ENCODE data around the gene TRAM2. TPM values are rescaled to one million over a fixed set of nuclear protein-coding genes. Genes with fewer than 3 reads are reported as not detected.
A peak's percentile ranks its signal among the peaks of the same experiment; 100 is the strongest.

TRAM2 gene
- total and polyA plus RNA-seq, 2 of the 8 experiments (the other 6 are each of a cell fraction or from before 2014, with no cell fraction given) = 9.0 to 21.4 TPM

GRCh38 chr6:52590152-52590891 lies 13.5 kb upstream of the TRAM2 start:
- WGBS, 2 experiments (ENCODE audit: extremely low coverage in 1 of 2, insufficient coverage in 1 of 2, insufficient read length in 1 of 2, insufficient replicate concordance in 2 of 2, low coverage in 1 of 2, low lambda C conversion rate in 2 of 2, missing lambda C conversion rate in 1 of 2) = 92% methylated on average over 5 of the region's 5 CpGs; no CpG with 5 or more reads in 1 of the 2 experiments
- Histone ChIP-seq H3K27ac (ENCODE audit: low read depth, low read length) (no peak overlapping the region), H4K5ac (ENCODE audit: insufficient read length, low read depth, low read length) (no peak overlapping the region), H3K4me2 (ENCODE audit: insufficient read depth in 1 of 2, low read depth in 2 of 2, low read length in 2 of 2) (no peak overlapping the region), H4K20me1 (replicated peaks in 1 of 2; ENCODE audit: control insufficient read depth in 1 of 2, insufficient read depth in 2 of 2, low read length in 2 of 2) (no peaks in the 10 kb centered on the region), H3K36me3 (ENCODE audit: control insufficient read depth in 2 of 4, insufficient read depth in 4 of 4, low read length in 3 of 4) (no peaks in the 10 kb centered on the region), H2BK12ac (ENCODE audit: low read depth, low read length) (no peak overlapping the region), H3K79me2 (ENCODE audit: control insufficient read depth in 1 of 2, insufficient read depth in 2 of 2, low read length in 2 of 2) (no peaks in the 10 kb centered on the region), H2BK5ac (ENCODE audit: low read depth, low read length) (no peak overlapping the region), H2BK120ac (replicated peaks; ENCODE audit: low read depth, low read length) (no peak overlapping the region), H3K9me3 (ENCODE audit: insufficient read depth in 2 of 2, low read depth in 1 of 2, low read length in 1 of 2) (no peaks in the 10 kb centered on the region), H3K4me3 (ENCODE audit: extremely low read depth in 1 of 4, insufficient read depth in 2 of 4, low read depth in 3 of 4, low read length in 4 of 4) (no peak overlapping the region), H3K18ac (ENCODE audit: extremely low read depth, low read length) (no peak overlapping the region), H3K14ac (ENCODE audit: insufficient read length) (no peak overlapping the region), H3K23me2 (ENCODE audit: low read depth, low read length) (no peaks in the 10 kb centered on the region), H2BK20ac (ENCODE audit: low read length) (no peak overlapping the region), H3K79me1 (ENCODE audit: low read depth, low read length) (no peaks in the 10 kb centered on the region), H3K9ac (replicated peaks in 1 of 4; ENCODE audit: extremely low read depth in 1 of 4, low read depth in 3 of 4, low read length in 3 of 4) (no peak overlapping the region), H3K4me1 (replicated peaks in 1 of 4; ENCODE audit: control insufficient read depth in 3 of 4, insufficient read depth in 4 of 4, low read length in 3 of 4) (peaks cover 0 to 8% (median under 1%) of the 10 kb centered on the region in 4 experiments; a peak in 3 of 7 replicates), H2AFZ (ENCODE audit: low read length) (no peak overlapping the region), H2AK5ac (ENCODE audit: low read depth, low read length) (no peak overlapping the region), H3K27me3 (replicated peaks in 1 of 4; ENCODE audit: control insufficient read depth in 3 of 4, extremely low read depth in 1 of 4, insufficient read depth in 3 of 4, low read length in 3 of 4) (no peaks in the 10 kb centered on the region), H3K56ac (replicated peaks; ENCODE audit: insufficient read length, low read depth, low read length) (no peak overlapping the region), H4K8ac (ENCODE audit: extremely low read depth, insufficient read depth, low read length) (no peak overlapping the region), H3K4ac (replicated peaks; ENCODE audit: insufficient read length, low read depth, low read length) (no peak overlapping the region), H2BK15ac (ENCODE audit: low read length) (no peak overlapping the region), H3K23ac (ENCODE audit: insufficient read length) (no peak overlapping the region), H4K91ac (replicated peaks; ENCODE audit: insufficient read length, low read length) (no peak overlapping the region)
- DNase-seq (ENCODE audit: low read depth in 1 of 2, low spot score in 2 of 2) (no peak), FAIRE-seq (no peak)
- CTCF ChIA-PET (ENCODE audit: partially characterized antibody) = interaction anchor here (0.6 to 4.2 kb wide), 25 partner anchors 8 to 200 kb away, joined by 3 to 24 read pairs (median 5); partner anchors contain the start of gene TRAM2
- POLR2A ChIA-PET (ENCODE audit: partially characterized antibody) = no interaction called here
- peak in 1 of 3 experiments; percentile 9; a peak in 1 of 4 replicates for TF ChIP-seq CTCF (IDR thresholded peaks at IDR 0.05; ENCODE audit: control extremely low read depth in 1 of 3, insufficient read depth in 1 of 3, low read depth in 1 of 3, low read length in 3 of 3)
- TF ChIP-seq TEAD4 (IDR thresholded peaks at IDR 0.05; ENCODE audit: low read depth, low read length) = no peak
- TF ChIP-seq SP4 (IDR thresholded peaks at IDR 0.05; ENCODE audit: low read length) = no peak
- no peak for TF ChIP-seq TBP (IDR thresholded peaks at IDR 0.05; ENCODE audit: low read depth, low read length)
- no peak for TF ChIP-seq MAX (IDR thresholded peaks at IDR 0.05)
- no peak for TF ChIP-seq SRF (IDR thresholded peaks at IDR 0.05; ENCODE audit: low read depth, low read length)
- peak; percentile 34 to 37 for TF ChIP-seq RAD21 (IDR thresholded peaks at IDR 0.05 in 1 of 2, conservative IDR thresholded peaks at IDR 0.05 in 1 of 2; ENCODE audit: low read depth in 2 of 2, low read length in 2 of 2)
- TF ChIP-seq CBX5 (IDR thresholded peaks at IDR 0.05; ENCODE audit: low read depth, low read length) = no peak
